ENCODE results near the gene LRRFIP1. TPM values are rescaled to one million over a fixed set of nuclear protein-coding genes. Genes with fewer than 3 reads are reported as not detected.
"Not testable (repeated sequence)": the region's sequence is repeated elsewhere in the genome, so short reads cannot be mapped to it uniquely, and the experiment has no call there.

LRRFIP1 gene
- total RNA-seq, 3 donors from 2014 or later (not counting 1 experiment from before 2014, with no cell fraction given): 163 to 207 (median 188) TPM

DNA sequence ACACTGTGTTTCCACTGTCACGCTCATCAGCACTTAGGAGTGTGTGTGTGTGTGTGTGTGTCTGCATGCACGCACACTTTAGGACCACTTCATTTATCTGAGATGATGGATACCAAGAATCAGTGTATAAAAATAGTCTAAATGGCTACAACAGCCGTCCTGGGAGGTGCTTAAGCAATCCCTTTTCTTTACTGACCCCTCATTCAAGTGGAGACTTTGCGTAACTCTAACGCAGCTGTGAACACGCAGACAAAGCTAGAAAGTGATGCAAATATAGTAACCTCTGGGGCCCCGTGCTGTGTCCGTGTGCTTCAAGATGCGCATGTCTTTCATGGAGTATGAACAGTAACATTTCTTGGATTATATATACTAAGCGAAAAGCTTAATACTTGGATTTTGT is 130.8 kb downstream of the LRRFIP1 start:
- 98% methylated on average over 10 of the region's 10 CpGs for WGBS (ENCODE audit: insufficient coverage)
- no peak for ATAC-seq
- H3K27me3 Mint-ChIP-seq (ENCODE audit: low read depth in 2 of 2): no peaks in the 10 kb centered on the region
- H3K27ac Mint-ChIP-seq: no peak overlapping the region
- no peak overlapping the region for H3K4me3 Mint-ChIP-seq
- peaks cover 10 to 17% of the 10 kb centered on the region in 2 donors for H3K4me1 Mint-ChIP-seq
- peaks cover 88% of the 10 kb centered on the region for H3K36me3 ChIP-seq (ENCODE audit: control insufficient read depth, insufficient read depth, low read length)
- no peaks in the 10 kb centered on the region for H3K9me3 ChIP-seq (ENCODE audit: control insufficient read depth, insufficient read depth, low read length)
- no peak overlapping the region for H3K4me3 ChIP-seq (ENCODE audit: low read length)
- no peaks in the 10 kb centered on the region for H3K9me3 Mint-ChIP-seq
- peaks cover 23% of the 10 kb centered on the region for H3K36me3 Mint-ChIP-seq
- H3K27me3 ChIP-seq (ENCODE audit: control insufficient read depth, insufficient read depth, low read length): no peaks in the 10 kb centered on the region
- H3K4me1 ChIP-seq (ENCODE audit: control insufficient read depth, insufficient read depth, low read length): peaks cover 6% of the 10 kb centered on the region
- H3K27ac ChIP-seq (ENCODE audit: low read length): no peak overlapping the region
- no peak for DNase-seq
- no peak for TF ChIP-seq CTCF (IDR thresholded peaks at IDR 0.05)
- intact Hi-C loops (cut with micrococcal nuclease): no loop called here

DNA sequence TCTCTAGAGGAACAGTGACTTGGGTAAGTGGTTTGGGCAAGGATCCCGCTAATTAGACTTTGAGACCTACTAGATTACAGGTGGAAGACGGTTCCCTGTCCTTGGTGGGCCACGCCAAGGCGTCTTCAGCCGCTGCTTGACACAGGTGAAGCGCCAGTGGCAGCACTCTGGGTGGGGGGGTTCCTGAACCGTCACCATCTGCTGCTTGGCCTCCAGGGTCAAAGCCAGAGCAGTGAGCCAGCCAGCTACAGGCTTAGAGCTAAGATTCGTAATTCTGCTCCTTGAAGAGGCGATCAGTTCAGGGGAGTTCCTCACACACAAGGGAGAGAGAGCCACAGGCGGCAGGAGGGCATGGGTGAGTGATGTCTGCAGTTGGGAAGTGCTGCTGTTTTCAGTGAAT is 131.8 kb downstream of the LRRFIP1 start:
- WGBS (ENCODE audit: insufficient coverage): 97% methylated on average over 9 of the region's 10 CpGs
- intact Hi-C loops (cut with micrococcal nuclease): no loop called here
- peaks cover 2% of the 10 kb centered on the region for H3K4me1 ChIP-seq (ENCODE audit: control insufficient read depth, insufficient read depth, low read length)
- peaks cover 7 to 16% of the 10 kb centered on the region in 2 donors for H3K4me1 Mint-ChIP-seq
- ATAC-seq (no peak), DNase-seq (no peak)
- H3K27ac ChIP-seq (ENCODE audit: low read length): no peak overlapping the region
- no peaks in the 10 kb centered on the region for H3K9me3 Mint-ChIP-seq
- peaks cover 13% of the 10 kb centered on the region for H3K36me3 Mint-ChIP-seq
- H3K36me3 ChIP-seq (ENCODE audit: control insufficient read depth, insufficient read depth, low read length): peaks cover 80% of the 10 kb centered on the region
- no peak for TF ChIP-seq CTCF (IDR thresholded peaks at IDR 0.05)
- peak overlapping the region; percentile 26 to 47 for H3K27ac Mint-ChIP-seq
- no peaks in the 10 kb centered on the region for H3K9me3 ChIP-seq (ENCODE audit: control insufficient read depth, insufficient read depth, low read length)
- H3K27me3 ChIP-seq (ENCODE audit: control insufficient read depth, insufficient read depth, low read length): no peaks in the 10 kb centered on the region
- H3K4me3 ChIP-seq (ENCODE audit: low read length): no peak overlapping the region
- H3K4me3 Mint-ChIP-seq: no peak overlapping the region
- no peaks in the 10 kb centered on the region for H3K27me3 Mint-ChIP-seq (ENCODE audit: low read depth in 2 of 2)

DNA sequence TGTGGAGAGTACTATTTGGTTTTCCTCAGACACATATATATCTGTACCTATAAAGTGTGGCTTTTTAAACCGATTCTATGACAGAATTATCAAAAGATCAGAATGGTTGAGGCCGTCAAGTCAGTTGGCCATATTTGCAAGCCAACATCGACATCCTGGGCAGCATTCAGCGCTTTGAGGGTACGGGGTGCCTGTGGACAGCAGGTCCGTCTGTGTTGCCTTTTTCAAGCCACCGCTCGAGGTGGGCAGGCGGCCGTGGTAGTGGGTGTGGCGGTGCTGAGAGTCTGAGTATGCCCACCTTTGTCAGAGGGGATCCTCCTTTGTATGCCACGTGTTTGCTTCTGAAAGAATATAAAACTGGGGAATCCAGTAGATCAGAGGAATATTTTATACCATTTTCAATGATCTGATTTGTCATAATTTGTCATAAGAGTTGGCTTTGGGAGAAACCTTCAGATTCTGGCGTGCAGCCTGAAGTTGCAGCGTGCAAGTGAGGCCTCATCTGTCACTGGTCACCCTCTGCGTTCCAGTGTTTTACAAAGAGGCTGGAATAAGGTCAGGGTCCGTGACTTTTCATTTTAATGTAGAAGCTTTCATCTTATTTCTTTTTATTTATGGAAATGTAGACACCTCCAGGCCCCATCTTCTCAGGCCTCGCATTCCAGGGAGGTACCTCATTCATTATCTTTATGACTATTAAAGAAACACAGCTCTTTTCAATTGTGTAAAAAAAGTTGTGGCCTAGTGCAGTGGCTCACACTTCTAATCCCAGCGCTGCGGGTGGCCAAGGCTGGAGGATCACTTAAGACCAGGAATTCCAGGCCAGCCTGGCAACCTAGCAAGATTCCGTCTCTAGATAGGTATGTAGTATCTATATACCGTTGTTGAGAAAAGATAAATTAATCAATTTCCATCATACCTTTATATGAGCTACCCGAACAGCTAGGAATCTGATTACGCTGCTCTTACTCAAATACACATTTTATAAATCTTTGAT is 133.4 kb downstream of the LRRFIP1 start:
- no peak overlapping the region for H3K4me3 ChIP-seq (ENCODE audit: low read length)
- H3K4me3 Mint-ChIP-seq: no peak overlapping the region
- intact Hi-C loops (cut with micrococcal nuclease): no loop called here
- TF ChIP-seq CTCF (IDR thresholded peaks at IDR 0.05): no peak
- H3K27me3 Mint-ChIP-seq (ENCODE audit: low read depth in 2 of 2): no peaks in the 10 kb centered on the region
- no peaks in the 10 kb centered on the region for H3K27me3 ChIP-seq (ENCODE audit: control insufficient read depth, insufficient read depth, low read length)
- peaks cover 2% of the 10 kb centered on the region for H3K4me1 ChIP-seq (ENCODE audit: control insufficient read depth, insufficient read depth, low read length)
- 98% methylated on average over 18 of the region's 23 CpGs for WGBS (ENCODE audit: insufficient coverage)
- H3K9me3 Mint-ChIP-seq: no peaks in the 10 kb centered on the region
- peaks cover 67% of the 10 kb centered on the region for H3K36me3 ChIP-seq (ENCODE audit: control insufficient read depth, insufficient read depth, low read length)
- DNase-seq (no peak), ATAC-seq (no peak)
- peak overlapping the region in 1 of 2 donors; percentile 29 for H3K27ac Mint-ChIP-seq
- H3K9me3 ChIP-seq (ENCODE audit: control insufficient read depth, insufficient read depth, low read length): no peaks in the 10 kb centered on the region
- peaks cover 10% of the 10 kb centered on the region for H3K36me3 Mint-ChIP-seq
- no peak overlapping the region for H3K27ac ChIP-seq (ENCODE audit: low read length)
- H3K4me1 Mint-ChIP-seq: peaks cover 7 to 16% of the 10 kb centered on the region in 2 donors

DNA sequence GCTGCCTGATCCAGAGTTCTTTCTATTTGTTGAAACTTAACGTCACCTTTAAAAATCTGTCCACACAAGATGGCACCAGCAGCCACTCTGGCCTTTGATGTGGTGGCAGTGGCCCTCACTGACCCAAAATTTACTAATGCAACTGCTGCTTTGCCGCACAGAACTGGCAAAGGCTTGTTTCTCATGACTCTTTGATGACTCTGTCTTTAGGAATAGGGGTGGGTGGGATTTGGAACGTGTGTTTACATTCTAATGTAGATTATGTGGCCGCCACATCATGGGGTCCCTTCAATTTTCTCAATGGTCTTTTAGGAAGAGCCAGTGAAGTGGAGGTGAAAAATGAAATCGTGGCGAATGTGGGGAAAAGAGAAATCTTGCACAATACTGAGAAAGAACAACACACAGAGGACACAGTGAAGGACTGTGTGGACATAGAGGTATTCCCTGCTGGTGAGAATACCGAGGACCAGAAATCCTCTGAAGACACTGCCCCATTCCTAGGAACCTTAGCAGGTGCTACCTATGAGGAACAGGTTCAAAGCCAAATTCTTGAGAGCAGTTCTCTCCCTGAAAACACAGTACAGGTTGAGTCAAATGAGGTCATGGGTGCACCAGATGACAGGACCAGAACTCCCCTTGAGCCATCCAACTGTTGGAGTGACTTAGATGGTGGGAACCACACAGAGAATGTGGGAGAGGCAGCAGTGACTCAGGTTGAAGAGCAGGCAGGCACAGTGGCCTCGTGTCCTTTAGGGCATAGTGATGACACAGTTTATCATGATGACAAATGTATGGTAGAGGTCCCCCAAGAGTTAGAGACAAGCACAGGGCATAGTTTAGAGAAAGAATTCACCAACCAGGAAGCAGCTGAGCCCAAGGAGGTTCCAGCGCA is 135.2 kb downstream of the LRRFIP1 start:
- peaks cover 58% of the 10 kb centered on the region for H3K36me3 ChIP-seq (ENCODE audit: control insufficient read depth, insufficient read depth, low read length)
- H3K27me3 Mint-ChIP-seq (ENCODE audit: low read depth in 2 of 2); H3K36me3 Mint-ChIP-seq; H3K4me3 Mint-ChIP-seq; H3K4me1 Mint-ChIP-seq; H3K27me3 ChIP-seq (ENCODE audit: control insufficient read depth, insufficient read depth, low read length); H3K27ac ChIP-seq (ENCODE audit: low read length); ATAC-seq; intact Hi-C loops (cut with micrococcal nuclease); DNase-seq; H3K4me1 ChIP-seq (ENCODE audit: control insufficient read depth, insufficient read depth, low read length); H3K9me3 ChIP-seq (ENCODE audit: control insufficient read depth, insufficient read depth, low read length); H3K4me3 ChIP-seq (ENCODE audit: low read length); H3K9me3 Mint-ChIP-seq: not testable (repeated sequence)
- WGBS (ENCODE audit: insufficient coverage): 82% methylated on average over 9 of the region's 9 CpGs
- peak overlapping the region; percentile 11 to 47 for H3K27ac Mint-ChIP-seq
